Activated CD4-positive, alpha-beta T cell treated with anti-CD3 and anti-CD28 coated beads, Interleukin-2, amount 10 ng/mL, durations not matched to agents 7 days and 5 days (primary cell): ENCODE data around the gene RNF215. TPM values are rescaled to one million over a fixed set of nuclear protein-coding genes. Genes with fewer than 3 reads are reported as not detected.
"Not testable (repeated sequence)": the region's sequence is repeated elsewhere in the genome, so short reads cannot be mapped to it uniquely, and the experiment has no call there.

Experiments used
- CTCF ChIA-PET: fragments of 350-600 bp; sonication (Branson Sonifier 250); formaldehyde crosslinking; loops from one replicate; lab custom pipeline; 2021; ENCODE audit warnings: antibody characterized with exemption; lab: Charles Lee
- POLR2A ChIA-PET: fragments of 350-600 bp; sonication (Branson Sonifier 250); formaldehyde crosslinking; loops from one replicate; lab custom pipeline; 2021; ENCODE audit warnings: antibody characterized with exemption; lab: Charles Lee
- DNase-seq: peaks from one replicate; pipeline ENCODE4 v3.0.0-alpha.2; 2020
- H3K27ac Mint-ChIP-seq: one replicate; pipeline ENCODE4 v1.8.0; 2021; ENCODE audit warnings: mild to moderate bottlenecking, moderate library complexity, mixed read lengths
- H3K27me3 Mint-ChIP-seq: one replicate; pipeline ENCODE4 v1.8.0; 2021; ENCODE audit warnings: mixed read lengths
- H3K36me3 Mint-ChIP-seq: one replicate; pipeline ENCODE4 v1.8.0; 2021; ENCODE audit warnings: low read depth, mixed read lengths
- H3K4me1 Mint-ChIP-seq: one replicate; pipeline ENCODE4 v1.8.0; 2021; ENCODE audit warnings: mixed read lengths
- H3K4me3 Mint-ChIP-seq: one replicate; pipeline ENCODE4 v1.8.0; 2021; ENCODE audit warnings: mild to moderate bottlenecking, moderate library complexity, mixed read lengths
- H3K9me3 Mint-ChIP-seq: one replicate; pipeline ENCODE4 v1.8.0; 2021; ENCODE audit warnings: mixed read lengths
- total RNA-seq, 2 experiments: library from RNA; stranded (reverse); gene quantifications; one replicate each; pipeline ENCODE4 v1.2.3, GENCODE V29; 2021

Gene RNF215
- total RNA-seq, 2 experiments from 2014 or later = 9.8 to 9.9 TPM

GRCh38 chr22:30401024-30401423, 13.8 kb upstream of the RNF215 start:
- H3K36me3 Mint-ChIP-seq, H3K4me3 Mint-ChIP-seq, H3K9me3 Mint-ChIP-seq, DNase-seq, H3K27me3 Mint-ChIP-seq, H3K27ac Mint-ChIP-seq: not testable (repeated sequence)
- ChIA-PET POLR2A (interaction anchor here (0.6 kb wide), 1 partner anchor 379 kb away, joined by 3 read pairs; no protein-coding TSS in a partner anchor), CTCF (interaction anchor here (0.6 kb wide), 1 partner anchor 12 kb away, joined by 3 read pairs; no protein-coding TSS in a partner anchor)
- H3K4me1 Mint-ChIP-seq = peaks cover 27% of the 10 kb centered on the region

GRCh38 chr22:30400159-30400558, 12.9 kb upstream of the RNF215 start:
- POLR2A ChIA-PET = no interaction called here
- Mint-ChIP-seq H3K4me3 (no peak overlapping the region), H3K27ac (no peak overlapping the region), H3K36me3 (peaks cover 5% of the 10 kb centered on the region), H3K9me3 (no peaks in the 10 kb centered on the region), H3K4me1 (peaks cover 32% of the 10 kb centered on the region), H3K27me3 (no peaks in the 10 kb centered on the region)
- DNase-seq = no peak
- CTCF ChIA-PET = interaction anchor here (1.0 to 1.1 kb wide), 2 partner anchors 13 to 25 kb away, joined by 3 read pairs; partner anchors contain the start of gene RNF215

- Mint-ChIP-seq H3K4me3 (no peak overlapping the region), H3K36me3 (peaks cover 3% of the 10 kb centered on the region), H3K27me3 (no peaks in the 10 kb centered on the region), H3K27ac (no peak overlapping the region), H3K4me1 (peaks cover 32% of the 10 kb centered on the region), H3K9me3 (no peaks in the 10 kb centered on the region)
- no peak for DNase-seq
- POLR2A ChIA-PET = no interaction called here
- CTCF ChIA-PET = interaction anchor here (0.6 to 1.7 kb wide), 4 partner anchors 12 to 793 kb away, joined by 3 to 4 read pairs (median 3); partner anchors contain the start of gene RNF215
These were observed 12.5 kb upstream of the RNF215 start for GRCh38 chr22:30399718-30400117.

- Mint-ChIP-seq H3K4me1 (peaks cover 33% of the 10 kb centered on the region), H3K27me3 (no peaks in the 10 kb centered on the region), H3K27ac (peak overlapping the region; percentile 64), H3K4me3 (peak overlapping the region; percentile 72), H3K9me3 (no peaks in the 10 kb centered on the region), H3K36me3 (peaks cover 3% of the 10 kb centered on the region)
- ChIA-PET CTCF (interaction anchor here (0.6 to 5.4 kb wide), 10 partner anchors 9 to 794 kb away, joined by 3 to 36 read pairs (median 6); partner anchors contain the start of genes CASTOR1 and MTFP1), POLR2A (interaction anchor here (0.6 kb wide), 1 partner anchor 107 kb away, joined by 6 read pairs; no protein-coding TSS in a partner anchor)
- no peak for DNase-seq
These were observed 11.8 kb upstream of the RNF215 start for GRCh38 chr22:30398685-30399680.

- no peaks in the 10 kb centered on the region for H3K9me3 Mint-ChIP-seq
- H3K4me1 Mint-ChIP-seq = peaks cover 42% of the 10 kb centered on the region
- DNase-seq = no peak
- ChIA-PET CTCF (interaction anchor here (1.0 to 5.4 kb wide), 12 partner anchors 10 to 292 kb away, joined by 3 to 36 read pairs (median 8); partner anchors contain the start of genes CASTOR1, MTFP1 and RNF215), POLR2A (no interaction called here)
- H3K27me3 Mint-ChIP-seq = no peaks in the 10 kb centered on the region
- H3K36me3 Mint-ChIP-seq = peaks cover 3% of the 10 kb centered on the region
- H3K4me3 Mint-ChIP-seq = peak overlapping the region; percentile 72
- peak overlapping the region; percentile 64 for H3K27ac Mint-ChIP-seq
These were observed 10.7 kb upstream of the RNF215 start for GRCh38 chr22:30397656-30398635.

GRCh38 chr22:30396871-30397655, 9.9 kb upstream of the RNF215 start, which contains the start of gene SEC14L2:
Gene SEC14L2, plus strand, starts transcription at chr22:30397018. Its CDS starts 99 bp downstream, at chr22:30397117.
- Mint-ChIP-seq H3K4me3 (peak within 1 kb of the TSS; percentile 82), H3K27ac (peak within 1 kb of the TSS; percentile 74), H3K36me3 (peaks cover under 1% of the 10 kb centered on the region), H3K9me3 (no peaks in the 10 kb centered on the region), H3K4me1 (peaks cover 49% of the 10 kb centered on the region), H3K27me3 (no peaks in the 10 kb centered on the region)
- ChIA-PET CTCF (interaction anchor here (1.2 to 5.4 kb wide), 12 partner anchors 9 to 291 kb away, joined by 3 to 36 read pairs (median 8); partner anchors contain the start of genes CASTOR1, MTFP1 and RNF215), POLR2A (interaction anchor here (0.6 to 1.0 kb wide), 2 partner anchors 28 to 188 kb away, joined by 3 read pairs; no protein-coding TSS in a partner anchor)
- peak; percentile 65 for DNase-seq

GRCh38 chr22:30393885-30394284, 6.7 kb upstream of the RNF215 start:
- no peak for DNase-seq
- H3K9me3 Mint-ChIP-seq = no peaks in the 10 kb centered on the region
- ChIA-PET POLR2A (no interaction called here), CTCF (interaction anchor here (0.7 to 5.4 kb wide), 6 partner anchors 30 to 1240 kb away, joined by 3 to 36 read pairs (median 4); partner anchors contain the start of gene MTFP1)
- no peaks in the 10 kb centered on the region for H3K36me3 Mint-ChIP-seq
- H3K27me3 Mint-ChIP-seq = no peaks in the 10 kb centered on the region
- H3K27ac Mint-ChIP-seq = no peak overlapping the region
- peaks cover 58% of the 10 kb centered on the region for H3K4me1 Mint-ChIP-seq
- H3K4me3 Mint-ChIP-seq = no peak overlapping the region

- H3K36me3 Mint-ChIP-seq = no peaks in the 10 kb centered on the region
- H3K4me1 Mint-ChIP-seq = peaks cover 55% of the 10 kb centered on the region
- H3K27me3 Mint-ChIP-seq = no peaks in the 10 kb centered on the region
- H3K4me3 Mint-ChIP-seq = no peak overlapping the region
- H3K9me3 Mint-ChIP-seq = no peaks in the 10 kb centered on the region
- no peak for DNase-seq
- ChIA-PET POLR2A (interaction anchor here (1.0 kb wide), 1 partner anchor 29 kb away, joined by 3 read pairs; no protein-coding TSS in a partner anchor), CTCF (interaction anchor here (0.8 to 1.1 kb wide), 4 partner anchors 43 to 105 kb away, joined by 3 to 4 read pairs (median 3); no protein-coding TSS in a partner anchor)
- H3K27ac Mint-ChIP-seq = no peak overlapping the region
These were observed 6.1 kb upstream of the RNF215 start for GRCh38 chr22:30393322-30393680.

- no peak overlapping the region for H3K4me3 Mint-ChIP-seq
- no peaks in the 10 kb centered on the region for H3K27me3 Mint-ChIP-seq
- ChIA-PET CTCF (interaction anchor here (0.5 to 4.9 kb wide), 15 partner anchors 12 to 292 kb away, joined by 3 to 57 read pairs (median 4); partner anchors contain the start of genes CASTOR1 and MTFP1), POLR2A (interaction anchor here (1.0 kb wide), 1 partner anchor 30 kb away, joined by 3 read pairs; no protein-coding TSS in a partner anchor)
- no peaks in the 10 kb centered on the region for H3K9me3 Mint-ChIP-seq
- DNase-seq = no peak
- peaks cover 51% of the 10 kb centered on the region for H3K4me1 Mint-ChIP-seq
- H3K27ac Mint-ChIP-seq = peak overlapping the region; percentile 47
- H3K36me3 Mint-ChIP-seq = no peaks in the 10 kb centered on the region
These were observed 5.6 kb upstream of the RNF215 start for GRCh38 chr22:30392661-30393321.

GRCh38 chr22:30390974-30391691, 3.9 kb upstream of the RNF215 start:
- Mint-ChIP-seq H3K27me3 (no peaks in the 10 kb centered on the region), H3K9me3 (no peaks in the 10 kb centered on the region), H3K4me1 (peaks cover 52% of the 10 kb centered on the region), H3K27ac (peak overlapping the region; percentile 80), H3K36me3 (no peaks in the 10 kb centered on the region), H3K4me3 (no peak overlapping the region)
- DNase-seq = peak; percentile 84
- ChIA-PET POLR2A (interaction anchor here (0.7 kb wide), 1 partner anchor 93 kb away, joined by 3 read pairs; no protein-coding TSS in a partner anchor), CTCF (interaction anchor here (0.7 to 4.9 kb wide), 21 partner anchors 11 to 291 kb away, joined by 3 to 57 read pairs (median 4); partner anchors contain the start of genes CASTOR1, MTFP1 and TBC1D10A)
